ENCODE data around the gene IGFN1. TPM values are rescaled to one million over a fixed set of nuclear protein-coding genes. Genes with fewer than 3 reads are reported as not detected.

Gene IGFN1
- total RNA-seq, 4 donors from 2014 or later, result not detected

DNA sequence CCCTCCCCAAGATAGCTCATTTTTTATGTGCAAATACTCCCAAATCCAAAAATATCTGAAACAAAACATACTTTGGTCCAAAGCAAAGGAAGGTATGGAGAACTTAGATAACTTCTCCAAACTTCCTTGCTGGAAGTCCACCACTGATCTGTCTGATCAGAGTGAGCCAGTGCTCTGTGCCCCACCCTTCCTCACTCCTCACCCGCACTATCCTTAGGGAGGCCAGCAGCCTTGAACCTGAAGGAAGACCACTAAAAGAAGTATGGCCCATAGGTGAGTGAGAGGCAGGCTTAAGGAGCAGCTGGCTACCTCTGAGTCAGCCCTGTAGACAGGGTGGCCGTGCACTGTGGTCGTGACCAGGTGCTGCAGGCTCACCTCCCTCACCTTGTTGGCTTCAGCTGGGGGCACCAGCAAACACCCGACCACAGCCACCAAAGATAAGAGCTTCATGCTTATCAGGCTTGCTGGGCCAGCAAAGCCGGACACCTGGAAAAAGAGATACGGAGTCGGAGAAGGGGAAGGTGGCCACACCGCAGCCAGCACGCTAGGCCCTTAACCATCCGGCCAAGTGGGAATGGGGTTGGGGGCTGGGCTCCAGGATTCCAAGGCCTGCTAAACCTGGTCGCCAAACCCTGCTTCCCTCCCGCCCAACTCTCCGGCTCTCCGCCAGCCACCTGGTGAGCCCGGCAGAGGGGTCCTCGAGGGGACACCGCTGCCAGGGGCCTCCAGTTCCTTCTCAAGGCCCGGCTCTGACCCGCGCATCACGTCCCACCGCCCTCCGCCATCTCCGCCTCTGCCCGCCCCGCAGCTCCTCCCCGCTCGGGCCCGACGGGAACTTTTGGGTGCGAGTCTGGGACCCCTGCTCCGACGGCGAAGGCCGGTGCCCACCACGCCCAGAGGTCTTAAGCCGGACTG is 36.9 kb upstream of the IGFN1 start:
- Histone ChIP-seq H3K9me3 (no peaks in the 10 kb centered on the region), H3K4me3 (peak overlapping the region; percentile 76 to 96 (median 82)), H3K27ac (peak overlapping the region; percentile 75 to 81 (median 81)), H3K4me1 (peaks cover 13 to 25% (median 15%) of the 10 kb centered on the region in 3 donors), H3K36me3 (peaks cover 0 to 35% (median 0%) of the 10 kb centered on the region in 3 donors), H3K27me3 (peaks cover 0 to 22% (median 0%) of the 10 kb centered on the region in 4 donors)
- no peak for DNase-seq
- no peak for TF ChIP-seq CTCF (IDR thresholded peaks at IDR 0.05)
- TF ChIP-seq POLR2A (IDR thresholded peaks at IDR 0.05), result no peak
- intact Hi-C loops (cut with DNase I), result no loop called here
- 10% methylated on average over 8 to 13 of the region's 37 CpGs for WGBS, 2 donors

DNA sequence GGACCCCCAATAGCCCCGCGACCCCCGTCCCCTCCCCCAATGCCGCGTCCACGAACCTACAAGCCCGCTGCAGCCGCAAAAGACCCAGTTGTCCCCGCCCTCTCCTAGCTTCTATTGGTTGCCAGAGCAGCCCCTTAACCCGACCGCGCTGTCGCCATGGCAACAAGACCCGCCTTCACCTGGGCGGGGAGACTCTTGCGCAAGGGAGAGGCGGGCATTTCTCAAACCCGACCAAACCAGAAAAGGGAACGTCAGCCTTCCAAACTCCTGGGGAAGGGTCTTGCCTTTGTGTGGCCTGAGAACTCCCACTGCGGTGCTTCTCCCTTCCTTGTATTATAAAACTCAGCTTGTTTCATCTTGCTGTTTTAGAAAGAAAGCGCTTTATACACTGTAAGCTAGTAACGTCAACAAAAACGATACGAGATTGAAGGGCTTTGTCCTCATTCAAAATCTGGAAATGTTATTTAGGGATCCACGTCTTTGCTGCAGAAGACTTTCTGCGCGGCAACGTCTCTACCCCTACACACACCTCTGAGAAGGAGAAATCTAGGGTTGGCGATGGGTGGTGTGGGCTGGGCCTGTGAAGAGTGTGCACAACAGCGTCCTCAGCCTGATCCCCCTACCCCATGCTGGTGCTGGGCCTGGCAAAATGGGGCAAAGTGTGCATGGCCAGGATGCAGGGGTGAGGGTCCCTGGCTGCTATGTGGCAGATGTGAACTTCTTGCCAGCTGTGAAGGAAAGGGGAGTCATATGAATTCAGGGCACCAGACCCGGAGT is 36.0 kb upstream of the IGFN1 start, which contains the start of gene TMEM9:
TMEM9 (minus strand) TSS at position 86 of the 777 bp plus-strand sequence. CDS start 551 bp downstream, outside the sequence.
- intact Hi-C loops (cut with DNase I), result no loop called here

GRCh38 chr1:201155354-201155753 is 35.3 kb upstream of the IGFN1 start:
- H3K4me1 ChIP-seq, result peaks cover 13 to 25% (median 15%) of the 10 kb centered on the region in 3 donors
- peaks cover 0 to 18% (median 0%) of the 10 kb centered on the region in 3 donors for H3K36me3 ChIP-seq
- no peak overlapping the region for H3K27ac ChIP-seq
- DNase-seq, result no peak
- H3K4me3 ChIP-seq, result no peak overlapping the region
- 75 to 91% methylated on average over 1 to 2 of the region's 2 CpGs for WGBS, 2 donors
- TF ChIP-seq CTCF (IDR thresholded peaks at IDR 0.05) (no peak), POLR2A (IDR thresholded peaks at IDR 0.05) (no peak)
- no peaks in the 10 kb centered on the region for H3K9me3 ChIP-seq
- intact Hi-C loops (cut with DNase I), result no loop called here
- H3K27me3 ChIP-seq, result peaks cover 0 to 23% (median 0%) of the 10 kb centered on the region in 4 donors

More for the DNA sequence above, 36.0 kb upstream of the IGFN1 start, which contains the start of gene TMEM9:
- Histone ChIP-seq H3K4me3 (peak within 1 kb of the TSS; percentile 76 to 96 (median 82)), H3K27ac (peak within 1 kb of the TSS; percentile 75 to 81 (median 81)), H3K4me1 (peaks cover 13 to 25% (median 15%) of the 10 kb centered on the region in 3 donors), H3K27me3 (peaks cover 0 to 23% (median 0%) of the 10 kb centered on the region in 4 donors), H3K36me3 (peaks cover 0 to 26% (median 0%) of the 10 kb centered on the region in 3 donors), H3K9me3 (no peaks in the 10 kb centered on the region)
- DNase-seq, result peak; percentile 87
- TF ChIP-seq CTCF (IDR thresholded peaks at IDR 0.05) (no peak), POLR2A (IDR thresholded peaks at IDR 0.05) (peak in 1 of 4 donors; percentile 37)
- WGBS, 2 donors, result 6 to 10% methylated on average over 14 to 16 of the region's 31 CpGs

GRCh38 chr1:201156346-201156745 is 34.3 kb upstream of the IGFN1 start:
- H3K4me3 ChIP-seq, result no peak overlapping the region
- H3K4me1 ChIP-seq, result peaks cover 13 to 25% (median 15%) of the 10 kb centered on the region in 3 donors
- TF ChIP-seq POLR2A (IDR thresholded peaks at IDR 0.05), result no peak
- no peak for TF ChIP-seq CTCF (IDR thresholded peaks at IDR 0.05)
- H3K36me3 ChIP-seq, result peaks cover 0 to 8% (median 0%) of the 10 kb centered on the region in 3 donors
- no peaks in the 10 kb centered on the region for H3K9me3 ChIP-seq
- H3K27ac ChIP-seq, result no peak overlapping the region
- DNase-seq, result no peak
- 85 to 89% methylated on average over 3 of the region's 3 CpGs for WGBS, 2 donors
- intact Hi-C loops (cut with DNase I), result no loop called here
- H3K27me3 ChIP-seq, result peaks cover 0 to 26% (median 0%) of the 10 kb centered on the region in 4 donors

Measured in esophagus squamous epithelium (tissue), 5 donors.